Bronchial epithelial cell (primary cell): ENCODE data around the gene PON2. TPM values are rescaled to one million over a fixed set of nuclear protein-coding genes. Genes with fewer than 3 reads are reported as not detected.

Source experiments
- DNase-seq: peaks from one replicate; pipeline ENCODE4 v3.0.0-alpha.2; 2010; ENCODE audit warnings: low read depth
- FAIRE-seq: peaks from 2 replicates; lab custom pipeline; 2011; peaks lifted over from hg19 to GRCh38; lab: Jason Lieb, UNC
- H3K27me3 ChIP-seq: 2 replicates; pipeline ENCODE4 v1.5.1; 2011; ENCODE audit warnings: low read length; ENCODE audit not compliant: control insufficient read depth, insufficient read depth
- H3K36me3 ChIP-seq: 2 replicates; pipeline ENCODE4 v1.5.1; 2011; ENCODE audit warnings: low read length; ENCODE audit not compliant: control insufficient read depth, insufficient read depth
- H3K4me3 ChIP-seq: 2 replicates; pipeline ENCODE4 v1.5.1; 2011; ENCODE audit warnings: mild to moderate bottlenecking, low read depth, low read length, control low read depth
- CTCF ChIP-seq: IDR thresholded peaks from 2 replicates; pipeline ENCODE4 v1.5.1; 2011; ENCODE audit warnings: mild to moderate bottlenecking, moderate library complexity, low read length, control low read depth, inconsistent platforms; ENCODE audit not compliant: insufficient read depth, severe bottlenecking
- total RNA-seq: library from RNA; depleted of rRNA; stranded (reverse); fragments of >200 nt; gene quantifications from 2 replicates; pipeline ENCODE4 v1.2.1, GENCODE V29; 2014

The PON2 gene
- total RNA-seq, 1 donor from 2014 or later: 40.8 TPM

DNA sequence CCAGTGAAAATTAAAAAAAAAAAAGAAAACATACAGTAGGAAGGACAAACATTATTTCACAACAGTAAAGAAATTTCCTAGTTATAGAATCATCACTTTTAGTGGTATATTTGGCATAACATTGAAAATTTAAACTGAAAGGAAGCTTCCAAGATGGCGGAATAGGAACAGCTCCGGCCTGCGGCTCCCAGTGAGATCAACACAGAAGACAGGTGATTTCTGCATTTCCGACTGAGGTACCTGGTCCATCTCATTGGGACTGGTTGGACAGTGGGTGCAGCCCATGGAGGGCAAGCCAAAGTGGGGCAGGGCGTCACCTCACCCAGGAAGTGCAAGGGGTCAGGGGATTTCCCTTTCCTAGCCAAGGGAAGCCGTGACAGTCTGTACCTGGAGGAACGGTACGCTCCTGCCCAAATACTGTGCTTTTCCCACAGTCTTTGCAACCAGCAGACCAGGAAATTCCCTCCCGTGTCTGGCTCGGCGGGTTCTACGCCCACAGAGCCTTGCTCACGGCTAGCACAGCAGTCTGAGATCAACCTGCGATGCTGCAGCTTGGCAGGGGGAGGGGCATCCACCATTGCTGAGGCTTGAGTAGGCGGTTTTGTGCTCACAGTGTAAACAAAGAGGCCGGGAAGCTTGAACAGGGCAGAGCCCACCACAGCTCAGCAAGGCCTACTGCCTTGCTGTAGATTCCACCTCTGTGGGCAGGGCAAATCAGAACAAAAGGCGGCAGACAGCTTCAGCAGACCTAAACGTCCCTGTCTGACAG lies 58.0 kb downstream of the PON2 start:
- no peaks in the 10 kb centered on the region for H3K27me3 ChIP-seq
- H3K4me3 ChIP-seq: no peak overlapping the region
- no peak for TF ChIP-seq CTCF
- DNase-seq (peak; percentile 11), FAIRE-seq (no peak)
- H3K36me3 ChIP-seq: no peaks in the 10 kb centered on the region

DNA sequence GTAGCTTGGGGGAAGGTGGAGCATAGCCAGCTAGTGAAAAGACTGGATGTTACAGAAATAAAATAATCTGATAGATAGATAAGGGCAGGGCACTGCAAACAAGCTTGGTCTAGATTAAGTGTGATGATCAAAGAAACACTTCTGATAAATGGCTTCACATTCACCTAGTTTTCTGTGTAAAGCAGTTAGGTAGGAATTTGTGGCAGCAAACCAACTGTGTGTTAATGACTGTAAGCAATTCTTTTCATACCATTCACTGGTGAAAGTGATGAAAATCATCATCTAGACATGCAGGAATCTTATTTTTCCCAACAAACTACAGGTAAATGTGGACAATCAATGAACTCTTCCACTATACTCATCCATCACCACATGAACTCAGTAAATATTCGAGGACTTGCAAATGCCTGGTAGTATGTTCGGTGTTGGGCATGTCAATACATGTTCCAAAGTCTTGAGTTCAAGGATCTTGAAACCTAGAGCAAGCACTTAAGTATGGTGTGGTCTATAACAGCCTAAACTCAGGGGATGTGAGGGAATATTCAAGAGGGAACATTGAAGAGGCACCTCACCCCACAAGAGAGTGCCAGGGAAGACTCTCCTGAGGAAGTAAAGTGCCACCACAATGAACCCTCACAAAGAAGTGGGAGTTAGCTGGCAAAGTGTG lies 59.1 kb downstream of the PON2 start:
- no peak overlapping the region for H3K4me3 ChIP-seq
- DNase-seq (peak; percentile 33), FAIRE-seq (peak; percentile 58)
- H3K36me3 ChIP-seq: no peaks in the 10 kb centered on the region
- no peaks in the 10 kb centered on the region for H3K27me3 ChIP-seq
- no peak for TF ChIP-seq CTCF

GRCh38 chr7:95373323-95373722 lies 61.5 kb downstream of the PON2 start:
- DNase-seq (no peak), FAIRE-seq (no peak)
- TF ChIP-seq CTCF: no peak
- Histone ChIP-seq H3K4me3 (no peak overlapping the region), H3K36me3 (no peaks in the 10 kb centered on the region), H3K27me3 (no peaks in the 10 kb centered on the region)

- H3K4me3 ChIP-seq: no peak overlapping the region
- no peak for TF ChIP-seq CTCF
- H3K27me3 ChIP-seq: no peaks in the 10 kb centered on the region
- H3K36me3 ChIP-seq: no peaks in the 10 kb centered on the region
- no peak for FAIRE-seq
- no peak for DNase-seq
These were observed 66.6 kb downstream of the PON2 start for GRCh38 chr7:95368235-95368634.

- DNase-seq (peak; percentile 81), FAIRE-seq (peak; percentile 13)
- no peaks in the 10 kb centered on the region for H3K27me3 ChIP-seq
- no peak overlapping the region for H3K4me3 ChIP-seq
- H3K36me3 ChIP-seq: no peaks in the 10 kb centered on the region
- TF ChIP-seq CTCF: no peak
These were observed 67.2 kb downstream of the PON2 start for GRCh38 chr7:95367606-95368005.

- no peak for TF ChIP-seq CTCF
- DNase-seq (peak; percentile 91), FAIRE-seq (no peak)
- H3K4me3 ChIP-seq: no peak overlapping the region
- H3K27me3 ChIP-seq: no peaks in the 10 kb centered on the region
- H3K36me3 ChIP-seq: no peaks in the 10 kb centered on the region
These were observed 69.7 kb downstream of the PON2 start for GRCh38 chr7:95365151-95365550.
